K562 (cell line): ENCODE results near the gene C3orf80. TPM values are rescaled to one million over a fixed set of nuclear protein-coding genes. Genes with fewer than 3 reads are reported as not detected.

ENCODE experiments used
- ATAC-seq: fragments of 200-7000 bp; cut with Tn5 transposase; 3 replicates; pipeline ENCODE4 v1.9.1; 2020; ENCODE audit warnings: moderate library complexity
- BruUV-seq: library from RNA; stranded (reverse); fragments of 400-500 nt; replicated peaks from 2 replicates; lab custom pipeline; 2021; lab: Mats Ljungman, UMichigan
- CTCF ChIA-PET: fragments of 300-600 bp; formaldehyde crosslinking; extraction: SDS; loops from one replicate; lab custom pipeline; 2021; ENCODE audit warnings: low intra/inter-chr PET ratio; lab: Yijun Ruan, JAX
- POLR2A ChIA-PET: fragments of 300-600, 350-650 bp; sonication (Branson Sonifier 250); formaldehyde crosslinking; extraction: SDS; loops from one replicate; lab custom pipeline; 2021; ENCODE audit warnings: antibody characterized with exemption, inconsistent platforms; lab: Yijun Ruan, JAX
- DNase-seq, 4 experiments: peaks; one replicate each; pipeline versions ENCODE4 v3.0.0 to v3.0.0-alpha.2; 2011 to 2018; ENCODE audit warnings: low spot score in 3 of 4, mixed read lengths in 3 of 4; ENCODE audit errors: extremely low read depth in 1 of 4
- FAIRE-seq: peaks from 2 replicates; lab custom pipeline; 2011; peaks lifted over from hg19 to GRCh38; lab: Jason Lieb, UNC
- H2AFZ ChIP-seq: 2 replicates; pipeline ENCODE4 v1.6.0; 2011; ENCODE audit warnings: low read depth, low read length, control low read depth, inconsistent platforms
- H3K27ac ChIP-seq: fragments of 200-600 bp; 3 replicates; pipeline ENCODE4 v1.8.0; 2011; ENCODE audit warnings: low read depth, mild to moderate bottlenecking, control low read depth, inconsistent platforms, low read length, moderate library complexity, mixed read lengths; ENCODE audit errors: extremely low read depth
- H3K27me3 ChIP-seq, 2 experiments: fragments of 300-600 bp in 1 of 2; 2 replicates in 1 of 2; 3 replicates in 1 of 2; pipeline versions ENCODE4 v1.6.0 to v1.8.0; 2011; ENCODE audit warnings: inconsistent platforms in 2 of 2, low read length in 2 of 2, mild to moderate bottlenecking in 1 of 2, mixed read lengths in 1 of 2, moderate library complexity in 1 of 2; ENCODE audit not compliant: control insufficient read depth in 2 of 2, insufficient read depth in 2 of 2
- H3K36me3 ChIP-seq: fragments of 300-600 bp; 3 replicates; pipeline ENCODE4 v1.8.0; 2011; ENCODE audit warnings: mild to moderate bottlenecking, low read length, inconsistent platforms; ENCODE audit not compliant: control insufficient read depth, insufficient read depth
- H3K4me1 ChIP-seq, 2 experiments: fragments of 200-600 bp in 1 of 2; replicated peaks in 1 of 2; 2 replicates in 1 of 2; 3 replicates in 1 of 2; pipeline versions ENCODE4 v1.5.1 to v1.8.0; 2011; ENCODE audit warnings: inconsistent platforms in 2 of 2, low read length in 2 of 2, mild to moderate bottlenecking in 1 of 2, mixed read lengths in 1 of 2, moderate library complexity in 1 of 2; ENCODE audit not compliant: control insufficient read depth in 2 of 2, insufficient read depth in 2 of 2
- H3K4me2 ChIP-seq: 2 replicates; pipeline ENCODE4 v1.6.1; 2011; ENCODE audit warnings: low read length, control low read depth, inconsistent platforms, mixed read lengths; ENCODE audit not compliant: insufficient read depth
- H3K4me3 ChIP-seq: fragments of 200-600 bp; sonication (generic), shearing (Covaris generic); 2 replicates; pipeline ENCODE4 v1.5.1; 2016; ENCODE audit warnings: control low read depth, inconsistent platforms
- H3K79me2 ChIP-seq: fragments of 200-600 bp; 3 replicates; pipeline ENCODE4 v1.8.0; 2011; ENCODE audit warnings: low read length, inconsistent platforms; ENCODE audit not compliant: control insufficient read depth, insufficient read depth
- H3K9ac ChIP-seq, 2 experiments: 2 replicates each; pipeline versions ENCODE4 v1.6.0 to v1.6.1; 2011; ENCODE audit warnings: low read depth in 2 of 2, low read length in 2 of 2, control low read depth in 1 of 2, inconsistent platforms in 1 of 2, mild to moderate bottlenecking in 1 of 2, mixed read lengths in 1 of 2; ENCODE audit not compliant: insufficient read depth in 1 of 2
- H3K9me1 ChIP-seq: one replicate; pipeline ENCODE4 v1.6.0; 2011; ENCODE audit warnings: inconsistent platforms, mild to moderate bottlenecking, low read length, moderate library complexity; ENCODE audit not compliant: control insufficient read depth, insufficient read depth
- H3K9me3 ChIP-seq: replicated peaks from 2 replicates; pipeline ENCODE4 v1.5.1; 2011; ENCODE audit warnings: low read depth, low read length, inconsistent platforms; ENCODE audit not compliant: control insufficient read depth, insufficient read depth
- H4K20me1 ChIP-seq: replicated peaks from 2 replicates; pipeline ENCODE4 v1.6.1; 2011; ENCODE audit warnings: low read length, inconsistent platforms, mixed read lengths; ENCODE audit not compliant: control insufficient read depth, insufficient read depth
- ARHGAP35 ChIP-seq: fragments of 450-650 bp; IDR thresholded peaks from 2 replicates; pipeline ENCODE4 v1.6.1; 2018; ENCODE audit not compliant: partially characterized antibody
- DDX20 ChIP-seq: fragments of 450-650 bp; IDR thresholded peaks from 2 replicates; pipeline ENCODE4 v1.6.1; 2016; ENCODE audit warnings: missing genetic modification characterization, low read depth, mild to moderate bottlenecking, missing compliant biosample characterization, moderate library complexity
- GATAD2A ChIP-seq: fragments of 450-650 bp; IDR thresholded peaks from 2 replicates; pipeline ENCODE4 v1.6.1; 2017
- NEUROD1 ChIP-seq: fragments of 150-350 bp; IDR thresholded peaks from 2 replicates; pipeline ENCODE4 v1.6.1; 2014; ENCODE audit warnings: borderline replicate concordance, low read length, low read depth; ENCODE audit not compliant: partially characterized antibody
- RB1 ChIP-seq: fragments of 450-650 bp; IDR thresholded peaks from 2 replicates; pipeline ENCODE4 v1.6.1; 2017; ENCODE audit warnings: low read depth, mild to moderate bottlenecking
- SMARCC2 ChIP-seq: fragments of 450-650 bp; IDR thresholded peaks from 2 replicates; pipeline ENCODE4 v1.6.1; 2017; ENCODE audit warnings: antibody characterized with exemption, moderate library complexity, mild to moderate bottlenecking, low read depth
- STAG1 ChIP-seq: sonication (generic); formaldehyde crosslinking; IDR thresholded peaks from 2 replicates; pipeline ENCODE4 v1.5.0; 2020; ENCODE audit warnings: missing genetic modification reagents, borderline replicate concordance
- WGBS: fragments of 100-300 bp; shearing (Covaris generic); methylation state at CpG from one replicate; pipeline ENCODE4 v1.1.6; 2016; ENCODE audit warnings: low coverage, mixed read lengths; ENCODE audit not compliant: insufficient coverage; ENCODE audit errors: missing lambda C conversion rate; 5-methylcytosine and 5-hydroxymethylcytosine counted together
- in situ Hi-C: fragments of 300-500 bp; cut with MboI; formaldehyde crosslinking; loops from 4 replicates; pipeline ENCODE4 v1.15.0; 2018; ENCODE audit warnings: inconsistent platforms, mixed read lengths
- intact Hi-C: fragments of 100-400 bp; cut with micrococcal nuclease; formaldehyde crosslinking; loops from 2 replicates; pipeline ENCODE4 v1.14.2; 2022
- polyA plus RNA-seq, 8 experiments: library from polyadenylated mRNA; depleted of rRNA in 4 of 8; stranded (reverse) in 5 of 8; unstranded in 3 of 8; fragments of >200 nt; fragmentation: Nextera tagmentation in 2 of 8; fragmentation: Illumina TruSeq in 1 of 8; extraction: Ambion mirVana in 2 of 8; extraction: Trizol in 1 of 8; gene quantifications; 2 replicates each; pipeline versions ENCODE4 v1.2.1 to v1.2.3, GENCODE V29; 2011 to 2014; ENCODE audit warnings: inconsistent platforms in 1 of 8, missing spikeins in 1 of 8
- total RNA-seq, 7 experiments: library from RNA; depleted of rRNA in 6 of 7; stranded (reverse); fragments of >200 nt in 6 of 7; fragmentation: Illumina TruSeq in 2 of 7; extraction: Trizol in 2 of 7; gene quantifications; 2 replicates each; pipeline versions ENCODE4 v1.2.1 to v1.2.3, GENCODE V29; 2011 to 2021; ENCODE audit warnings: low replicate concordance in 1 of 7
- TF ChIP-seq, protein P1 (sequence below), 3 experiments: IDR thresholded peaks in 2 of 3; conservative IDR thresholded peaks in 1 of 3; 2 replicates each; pipeline ENCODE4 v1.5.1; 2011 to 2012; ENCODE audit warnings: low read length in 3 of 3, mild to moderate bottlenecking in 3 of 3, control low read depth in 2 of 3, improper control_type of control experiment in 1 of 3, inconsistent platforms in 1 of 3, low read depth in 1 of 3, mixed read lengths in 1 of 3, moderate library complexity in 1 of 3; ENCODE audit not compliant: insufficient read depth in 2 of 3

C3orf80 gene
- total and polyA plus RNA-seq, 9 of the 15 experiments (the other 6 are each of a cell fraction or from before 2014, with no cell fraction given), result 0.03 to 0.75 (median 0.07) TPM

DNA sequence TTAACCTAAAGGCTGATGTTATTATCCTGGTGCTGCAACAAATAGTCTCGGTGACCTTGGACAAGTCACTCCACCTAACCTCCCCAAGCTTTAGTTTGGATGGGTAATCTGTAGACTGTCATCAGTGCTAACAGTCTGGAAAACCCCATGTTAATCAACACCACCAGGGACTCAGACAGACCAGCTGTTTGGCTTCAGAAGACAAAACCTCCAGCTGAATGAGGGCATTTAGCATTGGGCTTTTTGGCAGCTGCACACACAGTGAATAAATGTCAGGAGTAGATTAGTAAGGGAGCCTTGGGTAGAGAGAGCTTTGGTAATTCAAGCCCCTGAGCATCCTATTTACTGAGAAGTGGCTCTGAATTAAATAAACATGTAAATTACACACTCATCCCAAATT lies 24.9 kb upstream of the C3orf80 start:
- POLR2A ChIA-PET, result interaction anchor here (0.6 kb wide), 1 partner anchor 11 kb away, joined by 4 read pairs; no protein-coding TSS in a partner anchor
- CTCF ChIA-PET, result no interaction called here
- no peak overlapping the region for H2AFZ ChIP-seq
- ATAC-seq (no peak), FAIRE-seq (no peak), DNase-seq (no peak)
- in situ Hi-C loops, result loop anchor here (25.0 kb wide), 1 partner anchor 1037 kb away; no protein-coding TSS in a partner anchor
- H3K27ac ChIP-seq, result no peak overlapping the region
- intact Hi-C loops, result no loop called here
- no peaks in the 10 kb centered on the region; a peak in 1 of 5 replicates for H3K27me3 ChIP-seq
- H3K79me2 ChIP-seq, result no peaks in the 10 kb centered on the region
- no TSS peak for BruUV-seq
- H3K4me2 ChIP-seq, result no peak overlapping the region
- 0% methylated on average over 1 of the region's 1 CpG for WGBS
- no peaks in the 10 kb centered on the region for H3K9me3 ChIP-seq
- H3K9ac ChIP-seq, result no peak overlapping the region
- H3K4me1 ChIP-seq, result no peaks in the 10 kb centered on the region
- no peaks in the 10 kb centered on the region for H4K20me1 ChIP-seq
- H3K36me3 ChIP-seq, result no peaks in the 10 kb centered on the region
- no peak overlapping the region for H3K4me3 ChIP-seq
- H3K9me1 ChIP-seq, result no peaks in the 10 kb centered on the region
- no peak for TF ChIP-seq STAG1 (CRISPR knock-in tag)
- TF ChIP-seq GATAD2A, result no peak
- TF ChIP-seq SMARCC2, result no peak
- no peak for TF ChIP-seq DDX20 (tag)
- TF ChIP-seq ARHGAP35, result no peak
- TF ChIP-seq, protein P1, sequence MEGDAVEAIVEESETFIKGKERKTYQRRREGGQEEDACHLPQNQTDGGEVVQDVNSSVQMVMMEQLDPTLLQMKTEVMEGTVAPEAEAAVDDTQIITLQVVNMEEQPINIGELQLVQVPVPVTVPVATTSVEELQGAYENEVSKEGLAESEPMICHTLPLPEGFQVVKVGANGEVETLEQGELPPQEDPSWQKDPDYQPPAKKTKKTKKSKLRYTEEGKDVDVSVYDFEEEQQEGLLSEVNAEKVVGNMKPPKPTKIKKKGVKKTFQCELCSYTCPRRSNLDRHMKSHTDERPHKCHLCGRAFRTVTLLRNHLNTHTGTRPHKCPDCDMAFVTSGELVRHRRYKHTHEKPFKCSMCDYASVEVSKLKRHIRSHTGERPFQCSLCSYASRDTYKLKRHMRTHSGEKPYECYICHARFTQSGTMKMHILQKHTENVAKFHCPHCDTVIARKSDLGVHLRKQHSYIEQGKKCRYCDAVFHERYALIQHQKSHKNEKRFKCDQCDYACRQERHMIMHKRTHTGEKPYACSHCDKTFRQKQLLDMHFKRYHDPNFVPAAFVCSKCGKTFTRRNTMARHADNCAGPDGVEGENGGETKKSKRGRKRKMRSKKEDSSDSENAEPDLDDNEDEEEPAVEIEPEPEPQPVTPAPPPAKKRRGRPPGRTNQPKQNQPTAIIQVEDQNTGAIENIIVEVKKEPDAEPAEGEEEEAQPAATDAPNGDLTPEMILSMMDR (IDR thresholded peaks at IDR 0.05 in 2 of 3, conservative IDR thresholded peaks at IDR 0.05 in 1 of 3; ENCODE audit: insufficient read depth in 2 of 3, low read depth in 1 of 3, low read length in 3 of 3), result no peak
- TF ChIP-seq NEUROD1, result no peak
- TF ChIP-seq RB1, result no peak
